Dedifferentiated amniotic fluid mesenchymal stem cell (primary cell): Measurements from ENCODE around the gene GEMIN4.
"Not testable (repeated sequence)": the region's sequence is repeated elsewhere in the genome, so short reads cannot be mapped to it uniquely, and the experiment has no call there.

Source experiments
- DNase-seq: peaks from one replicate; pipeline ENCODE4 v3.0.0-alpha.2; 2016; ENCODE audit errors: extremely low spot score

Gene GEMIN4

DNA sequence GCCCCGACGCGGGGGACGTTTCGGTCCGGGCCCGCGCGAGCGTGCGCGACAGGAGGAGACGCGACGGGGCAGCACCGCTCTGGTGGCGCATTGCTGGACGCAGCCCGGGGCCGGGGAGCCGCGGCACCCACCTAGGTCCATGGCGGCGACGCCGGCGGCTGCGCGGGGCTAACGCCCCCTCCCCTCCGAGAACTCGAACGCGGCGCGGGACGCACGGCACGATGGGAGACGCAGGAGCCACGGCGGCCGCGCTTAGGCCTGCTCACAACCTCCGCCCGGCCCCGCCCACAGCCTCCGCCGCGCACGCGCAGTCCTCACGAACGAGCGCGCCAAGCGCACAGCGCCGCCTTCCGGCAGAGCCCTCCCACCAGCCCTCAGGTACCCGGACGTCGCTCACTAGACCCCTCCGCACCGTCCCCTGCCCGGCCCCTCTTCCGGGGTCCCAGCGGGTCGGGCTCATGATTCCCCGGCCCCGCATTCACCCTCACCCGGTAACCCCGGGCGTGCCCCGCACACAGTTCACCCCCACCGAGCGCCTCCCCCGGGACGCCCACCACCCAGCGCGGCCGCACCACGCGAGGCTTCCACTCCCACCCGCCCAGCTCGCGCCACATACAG lies at the start of gene GEMIN4:
TSS of gene GEMIN4 (minus strand) at position 263 of the 618 bp plus-strand sequence. CDS start at position 141, 122 bp downstream.
- DNase-seq = peak; percentile 79

DNA sequence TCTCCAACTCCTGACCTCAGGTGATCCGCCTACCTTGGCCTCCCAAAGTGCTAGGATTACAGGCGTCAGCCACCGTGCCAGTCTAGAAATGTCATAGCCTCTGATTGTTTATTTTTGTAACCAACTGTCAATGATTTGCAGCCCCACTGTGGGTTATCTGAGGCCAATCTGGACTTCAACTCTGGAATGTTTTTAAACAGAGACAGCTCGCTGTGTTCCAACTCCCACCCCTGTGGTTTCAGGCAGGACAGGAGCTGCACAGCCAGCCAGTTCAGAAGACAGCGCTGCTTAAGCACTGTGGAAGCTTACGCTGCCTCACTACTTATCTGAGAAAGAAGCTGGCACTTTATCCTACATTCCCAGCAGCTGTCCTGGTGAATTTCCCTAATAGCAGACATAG lies 49.6 kb upstream of the GEMIN4 start:
- no peak for DNase-seq

DNA sequence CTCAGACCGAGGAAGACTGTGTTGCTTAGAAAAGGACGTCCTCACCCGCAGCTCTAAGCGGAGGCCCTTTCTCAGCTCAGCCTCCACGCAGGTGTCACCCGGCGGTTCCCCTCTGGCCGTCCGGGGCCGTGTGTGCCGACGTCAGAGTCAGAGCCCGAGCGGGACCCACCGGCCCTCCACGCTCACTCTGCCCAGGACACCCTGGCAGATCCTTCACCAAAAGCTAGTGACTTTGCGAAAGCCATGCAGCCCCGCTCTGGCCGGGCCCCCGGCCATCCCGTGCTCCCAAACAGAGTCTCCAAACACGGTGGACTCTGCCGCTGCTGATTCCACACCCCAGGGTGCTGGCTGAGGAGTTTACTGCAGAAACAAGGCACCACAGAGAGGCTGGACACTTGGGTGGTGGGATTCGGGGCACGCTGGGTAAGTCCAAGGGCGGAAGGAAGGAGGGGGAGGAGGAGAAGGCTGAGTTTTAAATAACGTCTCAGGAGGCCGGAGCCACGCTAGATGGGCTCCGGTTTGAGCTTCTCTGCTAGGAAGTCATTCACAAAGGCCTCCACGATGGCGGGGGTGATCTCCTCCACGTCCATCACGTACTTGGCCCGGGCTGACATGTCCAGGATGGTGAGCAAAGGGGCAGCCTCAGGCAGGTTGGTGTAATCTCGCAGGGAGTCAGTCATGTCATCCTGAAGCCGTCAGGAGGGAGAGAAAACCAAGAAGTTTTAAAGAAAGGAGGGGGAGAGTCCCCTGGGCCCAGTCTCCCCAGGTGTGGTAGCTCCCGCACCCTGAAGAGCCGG lies 48.6 kb upstream of the GEMIN4 start:
- DNase-seq = no peak

DNA sequence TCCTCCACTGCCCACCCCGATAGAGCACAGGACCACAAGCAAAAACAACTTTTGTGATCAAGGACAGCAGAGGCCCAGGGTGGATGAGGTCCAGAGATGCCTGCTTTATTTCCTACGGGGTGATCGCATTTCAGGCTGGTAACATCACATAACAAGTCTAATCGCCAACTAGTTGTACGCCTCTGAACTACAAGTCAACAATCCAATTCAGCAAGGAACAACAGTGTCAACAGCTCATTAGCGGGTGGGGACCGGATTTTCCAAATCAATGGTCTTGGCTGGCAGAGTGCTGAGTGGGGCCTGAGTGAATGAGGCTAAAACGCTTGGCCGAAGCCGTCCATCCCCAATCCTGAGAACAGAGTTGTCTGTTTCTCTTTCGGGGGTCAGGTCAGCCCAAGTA lies 47.2 kb upstream of the GEMIN4 start:
- DNase-seq = no peak

DNA sequence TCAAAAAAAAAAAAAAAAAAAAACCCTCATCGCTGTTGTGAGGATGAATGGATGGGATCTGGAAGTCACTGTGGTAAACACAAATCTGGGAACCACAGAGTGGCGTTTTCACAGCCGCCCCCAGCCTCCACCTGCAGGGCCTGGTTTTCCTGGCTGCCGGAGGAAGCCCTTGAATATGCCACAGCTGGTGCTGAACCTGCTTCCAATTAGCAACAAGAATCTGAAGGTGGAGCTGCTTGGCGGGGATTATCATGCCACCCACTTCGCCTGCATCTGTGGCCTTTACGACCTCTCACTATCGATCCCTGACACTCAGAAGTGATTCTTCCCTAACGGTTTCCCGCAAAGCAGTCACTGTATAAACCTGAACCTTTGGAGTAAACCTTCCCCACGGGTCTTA lies 46.2 kb upstream of the GEMIN4 start:
- DNase-seq = no peak

DNA sequence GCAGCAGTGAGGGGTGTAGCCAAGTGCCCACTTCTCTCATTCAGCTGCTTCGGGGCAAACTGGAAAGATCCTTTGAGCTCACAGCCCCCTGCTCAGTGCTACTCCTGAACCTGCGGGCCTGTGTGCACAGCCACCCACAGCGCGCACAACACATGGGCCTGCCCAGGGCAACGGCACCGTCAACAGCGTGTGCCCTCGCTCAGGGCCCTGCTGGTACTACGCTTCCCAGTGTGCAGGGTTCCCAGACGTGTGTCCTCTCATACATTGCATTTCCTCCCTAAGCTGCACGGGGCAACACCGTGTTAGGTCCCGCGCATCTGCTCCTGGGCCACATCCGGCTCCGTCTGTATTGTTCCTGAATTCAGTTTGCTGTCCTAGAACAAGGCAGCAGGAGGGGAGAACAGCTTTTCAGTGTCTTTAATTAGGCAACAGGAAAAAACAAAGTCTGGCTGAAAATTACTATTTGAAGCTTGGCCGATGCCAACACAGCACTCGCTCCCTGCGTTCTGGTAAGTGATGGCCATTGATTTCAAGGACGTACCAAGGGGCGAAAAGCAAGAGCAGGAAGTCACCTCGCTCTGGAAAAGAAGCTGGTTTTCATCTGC lies 45.3 kb upstream of the GEMIN4 start:
- no peak for DNase-seq

DNA sequence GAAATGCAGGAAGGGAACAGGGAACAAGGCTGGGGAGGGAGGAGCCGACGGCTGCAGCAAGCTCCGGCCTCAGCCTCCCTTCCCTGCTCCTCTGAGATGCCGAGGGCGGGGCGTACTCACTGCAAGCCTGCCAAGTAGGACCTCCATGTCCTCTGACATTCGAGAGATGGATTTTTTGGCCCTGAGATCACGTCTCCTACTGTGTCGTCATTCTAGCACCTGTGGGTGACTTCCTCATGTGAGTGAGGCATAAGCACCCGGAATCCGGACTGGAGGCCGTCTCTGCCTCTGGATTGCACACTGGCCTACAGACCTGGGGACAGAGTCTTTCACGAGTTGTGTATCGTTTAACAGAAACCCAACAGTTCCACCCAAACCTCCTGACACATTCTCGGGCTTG lies 44.5 kb upstream of the GEMIN4 start:
- DNase-seq = no peak

DNA sequence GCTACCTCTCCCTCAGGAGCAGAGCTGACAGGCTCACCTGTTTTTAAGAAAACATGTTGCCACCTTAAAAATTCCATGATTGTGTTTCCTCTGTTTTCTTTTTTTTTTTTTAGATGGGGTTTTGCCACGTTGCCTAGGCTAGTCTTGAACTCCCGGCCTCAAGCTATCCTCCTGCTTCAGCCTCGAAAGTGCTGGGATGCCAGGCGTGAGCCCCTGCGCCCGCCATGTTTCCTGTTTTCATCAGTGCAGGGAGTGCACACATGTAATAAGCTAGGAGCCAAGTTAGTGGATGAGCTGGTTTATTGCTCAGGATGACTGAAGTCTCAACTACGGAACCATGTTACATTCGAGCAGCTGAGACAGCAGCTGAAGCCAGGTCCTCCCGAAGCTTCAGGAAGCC lies 43.7 kb upstream of the GEMIN4 start:
- DNase-seq = no peak

DNA sequence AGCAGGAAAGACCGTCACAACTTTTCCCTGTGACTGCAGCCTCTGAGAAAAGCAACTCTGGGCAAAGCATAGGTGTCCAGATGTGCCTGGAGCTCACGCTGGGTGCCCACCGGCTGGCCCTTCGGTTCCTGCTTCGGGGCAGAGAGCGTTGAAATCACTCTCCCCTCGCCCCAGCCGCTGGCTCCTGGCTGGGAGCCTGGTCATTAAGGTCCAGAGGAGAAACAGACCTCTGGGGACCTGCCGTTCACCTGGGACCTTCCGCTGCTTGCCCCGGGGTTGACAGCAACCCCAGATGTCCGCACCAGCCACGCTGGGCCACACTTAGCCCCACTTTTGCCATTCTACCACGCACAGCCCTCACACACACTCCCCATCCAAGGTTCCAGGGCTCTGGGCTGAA lies 43.2 kb upstream of the GEMIN4 start:
- DNase-seq = no peak

DNA sequence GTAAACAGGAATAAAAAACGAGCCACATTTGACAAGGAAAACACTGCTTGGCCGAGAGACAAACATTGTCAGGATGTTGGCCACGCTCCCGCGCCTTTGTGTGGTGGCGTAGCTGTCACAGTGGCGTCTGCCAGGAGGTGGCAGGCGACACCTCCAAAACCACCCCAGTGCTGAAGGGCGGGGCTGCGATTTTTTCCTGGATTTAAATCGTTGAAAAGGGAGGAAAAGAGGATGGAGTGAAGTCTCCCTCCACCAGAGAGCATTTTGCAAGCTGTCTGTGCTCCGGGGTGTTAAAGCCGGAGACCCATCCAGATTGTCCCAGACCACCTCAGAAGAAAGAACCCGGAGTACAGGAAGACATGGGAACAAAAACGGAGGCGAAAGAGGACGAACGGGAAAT lies 42.8 kb upstream of the GEMIN4 start:
- peak; percentile 54 for DNase-seq

DNA sequence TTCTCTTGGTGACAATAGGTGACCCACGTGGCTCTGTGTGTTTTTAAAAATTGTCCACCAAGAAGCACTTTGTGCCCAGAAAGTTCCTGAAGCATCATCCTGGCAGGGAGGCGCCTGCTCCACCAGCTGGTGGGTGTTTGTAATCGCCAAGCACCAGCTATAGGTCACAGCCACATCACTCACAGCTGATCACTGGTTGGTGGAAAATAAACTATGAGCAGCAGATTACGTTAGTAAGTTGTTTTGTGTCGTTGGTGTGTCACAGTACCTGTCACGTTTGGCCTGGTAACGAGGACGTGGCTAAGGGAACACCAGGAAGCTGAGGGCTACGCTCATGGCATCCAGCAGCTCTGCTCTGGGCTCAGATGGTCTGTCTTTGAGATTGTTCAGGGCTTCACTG lies 40.2 kb upstream of the GEMIN4 start:
- no peak for DNase-seq

DNA sequence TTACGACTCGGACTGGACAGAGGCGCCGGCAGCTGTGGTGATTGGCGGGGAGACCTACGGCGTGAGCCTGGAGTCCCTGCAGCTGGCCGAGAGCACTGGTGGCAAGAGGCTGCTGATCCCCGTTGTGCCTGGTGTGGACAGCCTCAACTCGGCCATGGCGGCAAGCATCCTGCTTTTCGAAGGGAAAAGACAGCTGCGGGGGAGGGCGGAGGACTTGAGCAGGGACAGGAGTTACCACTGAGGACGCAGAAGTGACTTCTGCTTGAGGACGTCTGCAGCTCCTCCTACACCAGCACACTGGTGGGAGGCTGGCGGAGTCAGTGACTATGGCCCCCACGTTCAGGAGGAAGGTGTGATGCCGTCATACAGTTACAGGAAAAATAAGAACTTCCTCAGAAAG lies 39.8 kb upstream of the GEMIN4 start:
- DNase-seq = no peak

DNA sequence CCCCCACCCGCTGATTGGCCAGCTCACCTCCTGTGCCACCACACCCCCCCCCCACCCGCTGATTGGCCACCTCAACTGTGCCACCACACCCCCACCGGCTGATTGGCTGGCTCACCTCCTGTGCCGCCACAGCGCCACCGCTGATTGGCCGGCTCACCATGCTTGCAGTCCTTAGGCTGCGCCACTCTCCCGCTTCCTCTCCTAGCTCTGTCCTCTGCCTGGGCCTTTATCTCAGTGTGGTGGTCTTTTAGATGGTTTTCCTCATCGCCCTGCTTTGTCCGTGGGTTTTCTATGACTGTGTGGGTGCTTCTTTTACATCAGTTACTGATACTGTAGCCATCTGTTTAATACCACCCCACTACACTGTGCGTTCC lies 38.8 kb upstream of the GEMIN4 start:
- not testable (repeated sequence) for DNase-seq

DNA sequence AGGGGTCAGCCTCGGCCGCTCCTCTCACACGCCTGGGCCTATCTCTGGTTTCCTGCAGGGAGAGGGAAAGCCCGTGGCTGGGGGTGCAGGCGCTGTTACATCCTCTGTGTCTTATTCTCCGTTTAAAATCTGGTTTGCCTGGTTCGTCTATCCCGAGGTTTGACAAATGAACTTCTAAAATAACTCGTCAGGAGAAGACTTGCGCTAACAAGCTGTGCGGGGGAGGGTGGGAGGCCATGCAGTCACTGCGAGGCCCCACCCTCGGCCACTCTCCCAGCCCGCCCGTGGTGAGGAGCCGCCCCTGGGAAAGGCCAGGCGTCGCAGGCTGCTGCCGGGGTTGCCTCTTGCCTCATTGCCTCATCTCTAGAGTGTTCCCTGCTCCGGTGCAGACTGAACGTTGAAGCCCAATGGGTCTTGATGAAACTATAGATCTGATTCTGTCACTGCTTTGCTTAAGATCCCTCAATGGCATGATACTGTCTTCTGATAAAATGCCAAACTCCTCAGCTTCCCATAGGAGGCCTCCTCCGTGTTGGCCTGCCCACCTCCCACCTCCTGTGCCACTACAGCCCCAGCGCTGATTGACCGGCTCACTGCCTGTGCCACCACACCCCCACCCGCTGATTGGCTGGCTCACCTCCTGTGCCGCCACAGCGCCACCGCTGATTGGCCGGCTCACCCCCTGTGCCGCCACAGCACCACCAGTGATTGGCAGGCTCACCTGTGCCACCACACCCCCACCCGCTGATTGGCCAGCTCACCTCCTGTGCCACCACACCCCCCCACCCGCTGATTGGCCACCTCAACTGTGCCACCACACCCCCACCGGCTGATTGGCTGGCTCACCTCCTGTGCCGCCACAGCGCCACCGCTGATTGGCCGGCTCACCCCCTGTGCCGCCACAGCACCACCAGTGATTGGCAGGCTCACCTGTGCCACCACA lies 38.1 kb upstream of the GEMIN4 start:
- not testable (repeated sequence) for DNase-seq

DNA sequence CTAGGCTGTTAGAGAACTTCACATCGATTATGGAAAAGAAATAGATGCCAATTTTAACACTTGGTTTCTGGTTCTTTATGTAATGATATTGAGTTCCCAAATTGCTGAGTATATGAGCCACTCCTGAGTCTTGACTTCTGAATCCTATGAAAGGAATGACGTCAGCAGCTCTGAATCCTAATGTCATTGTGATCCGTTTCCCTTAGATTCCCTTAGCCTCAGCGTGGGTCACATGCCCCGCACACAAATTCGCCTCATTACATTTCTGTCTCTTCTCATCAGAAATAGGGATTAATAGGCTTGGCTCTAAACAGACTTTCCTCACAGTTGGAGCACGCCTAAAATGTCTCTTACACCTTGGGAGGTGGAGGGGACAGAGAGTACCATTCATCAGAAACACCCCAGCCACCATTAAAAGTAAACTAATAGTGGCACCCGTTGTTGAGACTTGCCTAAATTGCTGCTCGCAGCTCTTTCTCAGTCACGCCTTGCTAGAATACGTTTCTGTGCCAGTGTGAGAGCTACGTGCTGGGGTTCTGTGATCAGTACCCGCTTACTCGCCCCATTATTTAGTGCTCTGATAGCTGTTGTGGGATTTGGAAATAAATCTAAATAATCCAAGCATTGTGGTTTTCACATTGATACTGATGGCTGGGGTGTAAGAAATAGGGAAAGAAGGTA lies 37.2 kb upstream of the GEMIN4 start:
- no peak for DNase-seq

DNA sequence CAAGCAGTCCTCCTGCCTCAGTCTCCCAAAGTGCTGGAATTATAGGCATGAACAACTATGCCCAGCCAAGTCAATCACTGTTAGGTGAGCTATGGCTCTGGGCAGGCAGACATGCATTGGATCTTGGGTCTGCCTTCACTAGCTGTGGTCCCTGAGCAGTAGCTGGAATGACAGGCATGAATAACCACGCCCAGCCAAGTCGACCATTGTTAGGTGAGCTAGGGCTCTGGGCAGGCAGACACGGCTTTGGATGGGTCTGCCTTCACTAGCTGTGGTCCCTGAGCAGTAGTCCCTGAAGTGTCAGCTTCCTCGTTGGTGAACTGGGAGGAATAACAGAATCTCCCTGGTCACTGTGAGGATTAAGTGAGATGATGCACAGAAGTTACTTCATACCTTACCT lies 36.5 kb upstream of the GEMIN4 start:
- DNase-seq = no peak

DNA sequence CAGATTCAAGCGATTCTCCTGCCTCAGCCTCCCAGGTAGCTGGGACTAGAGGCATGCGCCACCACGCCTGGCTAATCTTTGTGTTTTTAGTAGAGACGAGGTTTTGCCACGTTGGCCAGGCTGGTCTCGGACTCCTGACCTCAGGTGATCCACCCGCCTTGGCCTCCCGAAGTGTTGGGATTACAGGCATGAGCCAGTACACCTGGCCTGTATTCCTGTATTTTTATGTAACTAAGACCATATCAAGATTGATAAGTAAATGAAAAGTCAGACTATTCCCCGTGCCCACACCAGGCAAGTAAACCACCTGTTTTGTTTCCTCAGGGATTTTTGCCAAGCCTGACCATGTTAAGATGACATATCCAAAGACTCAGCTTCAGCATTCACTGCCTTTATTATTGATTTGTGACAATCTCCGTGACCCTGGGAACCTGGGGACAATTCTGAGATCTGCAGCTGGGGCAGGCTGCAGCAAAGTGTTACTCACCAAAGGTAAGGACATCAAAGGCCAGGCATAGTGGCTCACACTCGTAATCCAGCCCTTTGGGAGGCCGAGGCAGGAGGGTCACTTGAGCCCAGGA lies 35.7 kb upstream of the GEMIN4 start:
- DNase-seq = no peak

DNA sequence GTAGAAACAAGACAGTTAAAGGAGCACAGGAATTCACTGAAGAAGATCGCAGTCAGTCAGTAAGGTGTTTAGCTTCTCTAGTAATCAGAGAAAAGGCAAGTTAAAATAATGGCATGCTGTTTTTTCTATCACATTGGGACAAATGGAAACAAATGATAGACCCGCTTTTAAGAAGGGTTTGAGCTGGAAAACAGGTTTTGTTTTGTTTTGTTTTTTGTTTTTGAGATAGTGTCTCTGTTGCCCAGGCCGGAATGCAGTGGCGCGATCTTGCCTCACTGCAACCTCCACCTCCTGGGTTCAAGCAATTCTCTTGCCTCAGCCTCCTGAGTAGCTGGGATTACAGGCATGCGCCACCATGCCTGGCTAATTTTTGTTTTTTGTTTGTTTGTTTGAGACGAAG lies 33.8 kb upstream of the GEMIN4 start:
- not testable (repeated sequence) for DNase-seq

DNA sequence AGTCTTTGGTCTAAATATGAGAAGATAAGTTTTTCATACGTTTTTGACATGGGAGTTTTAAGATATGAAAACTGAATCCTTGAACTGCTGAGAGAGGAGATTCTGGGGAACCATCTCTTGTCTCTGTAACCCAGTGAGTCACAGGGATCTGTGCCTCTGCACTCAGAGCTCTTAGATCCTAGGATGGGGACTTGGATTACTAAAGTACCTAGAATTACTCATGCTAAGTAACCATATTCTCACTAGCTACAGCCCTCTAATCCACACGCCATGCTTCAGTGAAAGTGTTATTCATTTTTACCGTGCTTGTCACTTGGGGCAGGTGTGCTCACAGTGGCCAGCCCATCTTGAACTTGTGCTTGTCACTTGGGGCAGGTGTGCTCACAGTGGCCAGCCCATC lies 32.1 kb upstream of the GEMIN4 start:
- no peak for DNase-seq

DNA sequence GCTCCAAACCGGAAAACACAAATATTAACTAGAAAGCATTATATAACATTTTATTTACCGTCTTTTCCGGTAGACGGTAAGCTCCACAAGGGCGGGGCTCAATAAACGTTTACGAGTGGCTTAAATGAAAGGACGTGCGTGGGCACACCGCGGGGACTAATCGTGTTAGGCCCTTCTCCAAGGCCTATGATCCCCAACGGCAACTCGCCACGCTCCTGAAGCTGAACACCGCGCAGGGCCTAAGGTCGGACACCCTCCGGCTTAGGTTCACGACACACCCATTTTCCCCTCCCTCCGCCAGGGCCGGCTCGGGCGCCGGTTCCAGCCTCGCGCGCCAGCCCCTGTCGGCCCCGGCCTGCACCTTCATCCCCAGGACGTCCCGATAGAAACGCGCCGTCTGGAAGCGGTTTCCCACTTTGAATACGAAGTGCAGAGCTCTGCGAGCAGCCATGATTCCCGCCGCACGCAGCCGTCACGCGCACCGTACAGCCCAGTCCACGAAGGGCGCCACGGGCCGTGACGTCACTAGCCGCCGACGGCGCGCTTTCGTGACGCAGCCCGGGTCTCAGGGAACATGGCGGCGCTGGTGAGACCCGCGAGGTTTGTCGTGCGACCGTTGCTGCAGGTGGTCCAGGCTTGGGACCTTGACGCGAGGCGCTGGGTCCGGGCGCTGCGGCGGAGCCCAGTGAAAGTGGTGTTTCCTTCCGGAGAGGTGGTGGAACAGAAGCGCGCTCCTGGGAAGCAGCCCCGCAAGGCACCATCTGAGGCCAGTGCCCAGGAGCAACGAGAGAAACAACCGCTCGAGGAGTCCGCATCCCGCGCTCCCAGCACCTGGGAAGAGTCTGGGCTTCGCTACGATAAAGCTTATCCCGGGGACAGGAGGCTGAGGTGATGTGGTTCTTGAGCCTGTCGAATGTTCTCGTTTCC lies 30.0 kb upstream of the GEMIN4 start, which contains the start of the genes GLOD4 and MRM3:
TSS of gene GLOD4 (minus strand) at position 476 of the 927 bp plus-strand sequence. CDS start at position 451, 25 bp downstream.
TSS of gene MRM3 (plus strand) at position 549 of the 927 bp plus-strand sequence. CDS start at position 575, 26 bp downstream.
- DNase-seq = peak; percentile 80
